ENCODE data around the gene FREM3.
A peak's percentile ranks its signal among the peaks of the same experiment; 100 is the strongest.
"Not testable (repeated sequence)": the region's sequence is repeated elsewhere in the genome, so short reads cannot be mapped to it uniquely, and the experiment has no call there.

Gene FREM3

DNA sequence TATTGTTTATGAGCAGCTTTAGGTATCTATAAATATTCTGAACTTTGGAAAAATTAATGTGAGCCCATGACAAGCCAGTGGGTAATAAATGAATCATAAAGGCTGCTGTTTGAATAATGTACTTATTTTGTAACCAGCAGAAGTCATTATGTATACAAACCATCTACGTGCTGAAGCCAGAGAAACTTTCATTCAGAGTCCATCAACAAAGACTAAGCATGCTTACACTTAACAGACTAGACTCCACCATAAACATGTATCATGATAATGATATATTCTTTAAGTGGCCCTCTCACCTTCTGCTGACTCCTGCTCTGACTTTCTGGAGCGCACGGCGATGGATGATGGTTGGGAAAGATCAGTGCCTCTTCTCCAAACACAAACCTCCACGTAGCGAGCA lies 114.9 kb downstream of the FREM3 start:
- DNase-seq (ENCODE audit: low read depth, low spot score), result no peak

DNA sequence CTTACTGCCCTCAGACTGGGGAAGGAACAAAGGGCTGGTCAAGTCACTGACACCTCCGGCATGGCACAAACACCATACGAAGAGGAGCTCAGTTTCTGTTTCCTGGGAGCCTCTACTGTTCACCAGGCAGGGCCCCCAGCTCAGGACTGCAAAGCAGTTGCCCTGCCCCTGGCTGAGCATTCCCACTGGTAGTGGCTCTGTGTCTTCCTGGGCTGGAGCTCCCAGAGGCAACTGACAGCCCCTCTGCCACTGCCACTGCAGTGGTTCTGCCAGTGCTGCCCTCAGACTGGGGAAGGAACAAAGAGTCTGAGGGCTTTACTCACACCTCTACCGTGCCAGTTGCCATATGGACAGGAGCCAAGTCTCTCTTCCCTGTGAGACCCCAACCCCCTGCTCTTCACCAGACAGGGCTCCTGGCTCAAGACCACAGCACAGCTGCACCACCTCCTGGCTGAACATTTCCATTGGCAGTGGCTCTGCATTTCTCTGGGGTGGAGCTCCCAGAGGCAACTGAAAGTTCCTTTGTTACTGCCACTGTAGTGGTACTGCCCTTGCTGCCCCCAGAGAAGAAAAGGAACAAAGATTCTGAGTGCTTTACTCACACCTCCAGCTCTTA lies 119.0 kb downstream of the FREM3 start:
- no peak for DNase-seq (ENCODE audit: low read depth, low spot score)

DNA sequence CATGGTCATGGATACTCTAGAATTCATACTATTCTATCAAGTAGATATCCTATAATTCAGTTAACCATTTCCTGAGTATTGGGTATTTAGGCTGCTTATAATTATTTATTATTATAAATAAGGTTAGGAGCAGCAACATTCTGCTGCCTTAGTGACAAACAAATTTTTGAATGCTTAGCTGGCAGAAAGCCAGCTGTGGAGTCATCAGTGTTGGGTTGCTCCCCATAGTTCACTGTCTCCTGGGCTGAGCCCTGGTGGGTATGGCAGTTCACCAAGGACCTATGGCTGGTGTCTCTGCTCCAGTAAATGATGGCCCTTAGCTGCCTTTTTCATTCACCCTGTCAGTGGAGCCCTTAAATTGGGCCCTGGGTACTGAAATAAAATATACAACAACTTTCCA lies 125.1 kb downstream of the FREM3 start:
- no peak for DNase-seq (ENCODE audit: low read depth, low spot score)

DNA sequence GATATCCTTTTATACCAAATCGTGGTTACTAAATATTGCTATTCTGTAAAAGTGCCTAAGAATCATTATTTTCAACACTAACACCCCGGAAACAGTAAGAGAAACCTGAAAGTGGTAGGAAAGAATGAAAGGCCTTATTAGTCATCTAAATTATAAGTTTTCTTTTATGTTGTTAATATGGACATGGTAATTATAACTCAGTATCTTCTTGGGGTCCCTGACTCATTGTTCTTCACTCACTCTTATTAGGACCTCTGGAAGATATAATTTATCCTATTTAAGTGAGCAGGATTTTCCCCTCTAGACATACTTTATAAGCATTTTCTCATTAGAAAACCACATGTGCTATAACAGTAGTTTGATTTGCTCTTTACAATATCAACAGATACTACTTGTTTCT lies 136.0 kb downstream of the FREM3 start:
- DNase-seq (ENCODE audit: low read depth, low spot score), result no peak

DNA sequence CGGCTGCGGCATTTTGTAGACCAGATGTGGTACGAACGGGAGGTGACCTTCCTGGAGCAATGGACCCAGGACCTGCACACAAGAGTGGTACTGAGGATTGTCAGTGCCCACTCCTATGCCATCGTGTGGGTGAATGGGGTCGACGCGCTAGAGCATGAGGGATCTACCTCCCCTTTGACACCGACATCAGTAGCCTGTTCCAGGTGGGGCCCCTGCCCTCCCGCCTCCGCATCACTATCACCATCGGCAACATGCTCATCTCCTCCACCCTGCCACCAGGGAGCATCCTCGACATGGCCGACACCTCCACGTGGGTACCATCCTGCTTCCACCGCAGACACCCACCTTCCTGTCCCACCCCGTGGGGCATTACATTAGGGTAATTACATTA lies 140.7 kb downstream of the FREM3 start:
- DNase-seq (ENCODE audit: low read depth, low spot score), result no peak

DNA sequence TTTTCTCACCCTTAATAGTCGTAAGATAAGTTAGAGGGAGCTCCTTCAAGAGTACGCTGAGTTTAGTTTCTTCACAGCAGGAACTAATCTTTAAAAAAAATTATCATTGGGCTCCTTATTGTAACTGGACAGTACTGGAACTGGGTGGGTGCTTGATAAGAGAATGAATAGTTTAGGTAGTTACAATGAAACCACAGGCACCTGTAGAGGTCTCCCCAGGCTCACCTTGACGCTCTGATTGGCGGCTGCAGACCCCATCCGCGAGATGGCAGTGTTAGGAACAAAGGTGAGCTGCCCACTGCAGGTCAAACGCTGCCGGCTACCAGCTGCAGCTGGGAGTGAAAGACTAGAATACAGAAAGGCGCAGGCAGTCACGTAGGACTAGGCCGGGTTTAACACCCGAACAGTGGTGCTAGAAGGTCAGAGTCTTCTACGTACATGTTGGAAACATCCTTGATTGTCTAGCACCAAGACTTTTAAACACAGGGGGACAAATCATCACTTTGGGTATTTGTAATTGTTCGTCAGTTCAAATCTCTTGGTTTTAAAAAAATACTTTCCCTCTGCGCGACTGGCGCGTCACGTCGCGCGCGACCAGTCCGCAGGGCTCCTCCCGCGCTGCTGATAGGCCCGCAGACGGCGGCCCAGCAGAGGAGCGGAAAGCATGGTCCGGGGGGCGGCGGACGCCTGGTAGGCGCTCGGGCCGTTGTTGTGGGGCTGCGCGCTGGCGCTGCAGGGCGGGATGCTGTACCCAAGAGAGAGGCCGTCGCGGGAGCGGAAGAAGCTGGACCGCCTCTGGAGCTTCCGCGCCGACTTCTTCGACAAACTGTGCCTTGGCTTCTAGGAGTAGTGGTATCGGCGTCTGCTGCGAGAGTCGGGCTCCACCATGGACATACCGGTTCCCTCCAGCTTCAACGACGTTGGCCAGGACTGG lies 141.4 kb downstream of the FREM3 start:
- DNase-seq (ENCODE audit: low read depth, low spot score), result peak; percentile 32

DNA sequence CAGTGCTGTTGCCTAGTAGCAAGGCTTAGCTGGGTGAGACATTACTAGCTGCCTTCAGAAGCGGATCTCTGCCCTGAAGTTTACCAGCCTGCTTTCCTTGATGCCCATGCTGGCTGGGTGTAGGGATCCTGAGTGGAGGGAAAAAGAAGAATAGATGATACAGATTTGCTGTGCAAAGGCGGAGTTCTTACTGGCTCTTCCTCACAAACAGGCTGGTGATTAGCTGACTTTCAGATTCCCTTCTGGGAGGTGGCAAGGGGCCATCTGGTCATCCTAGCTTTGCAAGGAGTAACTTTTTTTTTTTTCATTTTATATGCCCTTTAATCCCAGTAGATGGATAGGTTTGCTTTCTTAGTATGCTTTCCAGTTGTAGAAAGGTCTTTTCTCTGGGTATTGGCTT lies 142.2 kb downstream of the FREM3 start:
- no peak for DNase-seq (ENCODE audit: low read depth, low spot score)

DNA sequence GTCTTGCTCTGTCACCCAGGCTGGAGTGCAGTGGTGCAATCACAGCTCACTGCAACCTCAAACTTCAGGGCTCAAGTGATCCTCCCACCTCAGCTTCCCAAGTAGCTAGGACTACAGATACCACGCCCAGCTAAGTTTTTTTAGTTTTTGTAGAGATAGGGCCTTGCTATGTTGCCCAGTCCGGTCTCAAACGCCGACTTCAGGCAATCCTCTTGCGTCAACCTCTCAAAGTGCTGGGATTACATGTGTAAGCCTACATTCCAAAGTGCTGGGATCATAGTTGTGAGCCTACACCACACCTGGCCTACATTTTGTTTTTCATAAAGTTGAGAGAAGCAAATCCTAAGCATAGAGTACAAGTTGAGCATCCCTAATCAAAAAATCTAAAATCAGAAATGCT lies 144.8 kb downstream of the FREM3 start:
- DNase-seq (ENCODE audit: low read depth, low spot score), result no peak

DNA sequence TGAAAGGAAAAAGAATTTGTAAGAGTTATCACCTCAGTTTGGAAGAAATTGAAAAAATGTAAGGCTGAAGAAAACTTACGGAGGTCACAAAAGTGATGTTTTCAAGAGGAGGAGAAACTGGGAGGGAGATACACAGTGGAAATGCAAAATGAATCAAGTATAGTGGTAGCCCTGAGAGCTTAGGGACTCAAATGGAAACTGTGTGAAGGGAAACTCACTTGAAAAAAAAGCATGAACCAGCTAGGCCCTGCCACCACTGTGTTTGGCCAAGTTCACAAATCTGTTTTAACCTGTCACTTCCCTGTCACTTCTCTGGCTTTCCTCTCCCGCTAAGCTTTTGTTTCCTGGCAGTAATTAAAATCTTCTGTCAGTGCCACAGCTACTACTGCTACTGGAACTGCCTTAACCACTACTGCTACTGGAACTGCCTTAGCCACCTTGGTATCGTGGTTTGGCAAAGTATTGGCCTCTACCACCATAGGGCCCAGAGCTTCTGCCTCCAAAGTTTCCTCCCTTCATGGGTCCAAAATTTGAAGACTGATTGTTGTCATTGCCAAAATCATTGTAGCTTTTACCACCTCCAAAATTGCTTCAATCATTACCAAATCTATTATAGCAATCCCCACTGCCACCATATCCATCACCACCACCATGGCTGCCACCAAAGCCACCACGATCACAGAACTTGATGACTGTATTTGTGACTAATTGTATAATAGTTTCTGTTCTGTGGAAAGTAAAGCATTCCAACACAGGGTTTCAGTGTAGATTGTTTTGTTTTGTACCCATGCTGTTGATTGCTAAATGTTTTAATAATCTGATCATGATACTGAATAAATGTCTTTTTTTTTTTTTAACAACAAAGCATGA lies 145.5 kb downstream of the FREM3 start:
- no peak for DNase-seq (ENCODE audit: low read depth, low spot score)

DNA sequence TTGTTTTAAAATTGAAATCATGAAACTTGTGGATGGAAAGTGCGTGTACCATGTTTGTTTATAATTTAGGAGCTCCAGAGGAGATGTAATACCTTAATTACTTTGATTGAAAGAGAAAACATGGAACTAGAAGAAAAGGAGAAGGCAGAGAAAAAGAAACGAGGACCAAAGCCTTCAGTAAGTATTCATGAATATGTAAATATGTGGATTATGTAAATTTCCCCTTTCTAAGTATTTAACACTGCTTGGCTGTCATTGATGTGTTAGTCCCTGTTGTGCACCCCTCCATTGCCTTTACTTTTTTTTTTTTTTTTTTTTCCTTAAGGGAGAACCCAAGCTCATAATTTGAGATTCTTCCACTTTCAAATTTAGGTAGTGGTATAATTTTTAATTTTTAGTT lies 150.5 kb downstream of the FREM3 start:
- DNase-seq (ENCODE audit: low read depth, low spot score), result no peak

DNA sequence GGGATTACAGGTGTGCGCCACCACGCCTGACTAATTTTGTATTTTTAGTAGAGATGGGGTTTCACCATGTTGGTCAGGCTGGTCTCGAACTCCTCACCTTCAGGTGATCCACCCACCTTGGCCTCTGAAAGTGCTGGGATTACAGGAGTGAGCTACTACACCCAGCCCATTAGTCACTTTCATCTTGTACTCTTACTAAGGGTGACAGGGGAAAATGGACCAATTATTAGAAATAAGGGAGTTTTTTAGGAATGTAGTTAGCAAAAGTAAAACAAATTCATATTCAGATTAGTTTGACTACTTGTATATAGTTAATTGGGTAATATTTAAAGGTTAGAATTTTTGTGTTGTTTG lies 160.8 kb downstream of the FREM3 start:
- DNase-seq (ENCODE audit: low read depth, low spot score), result no peak

DNA sequence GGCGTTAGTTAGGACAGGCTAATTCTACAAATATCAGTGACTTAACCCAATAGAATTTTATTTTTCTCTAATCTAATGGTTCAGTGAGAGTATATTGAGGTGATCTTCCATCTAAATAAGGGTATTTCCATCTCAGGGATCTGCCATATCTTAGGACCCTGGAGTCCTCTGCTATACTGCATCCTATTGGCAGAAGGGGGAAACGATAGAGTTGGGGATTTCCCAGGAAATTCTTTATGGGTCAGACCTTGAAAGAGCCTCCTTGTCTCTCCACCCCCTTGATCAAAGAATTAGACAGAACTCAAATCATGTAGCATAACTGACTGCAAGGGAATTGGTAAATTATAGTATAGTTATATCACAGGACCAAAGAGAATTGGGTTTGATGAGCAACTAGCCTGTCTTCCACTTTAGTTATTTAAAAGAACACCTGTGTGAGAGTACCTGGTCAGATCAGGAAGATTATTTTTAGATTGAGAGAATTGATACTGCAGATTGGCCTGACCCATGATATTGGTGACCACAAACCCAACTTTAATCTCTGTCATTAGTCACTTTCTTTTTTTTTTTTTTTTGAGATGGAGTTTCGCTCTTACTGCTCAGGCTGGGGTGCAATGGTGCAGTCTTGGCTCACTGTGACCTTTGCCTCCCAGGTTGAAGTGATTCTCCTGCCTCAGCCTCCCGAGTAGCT lies 161.4 kb downstream of the FREM3 start:
- no peak for DNase-seq (ENCODE audit: low read depth, low spot score)

DNA sequence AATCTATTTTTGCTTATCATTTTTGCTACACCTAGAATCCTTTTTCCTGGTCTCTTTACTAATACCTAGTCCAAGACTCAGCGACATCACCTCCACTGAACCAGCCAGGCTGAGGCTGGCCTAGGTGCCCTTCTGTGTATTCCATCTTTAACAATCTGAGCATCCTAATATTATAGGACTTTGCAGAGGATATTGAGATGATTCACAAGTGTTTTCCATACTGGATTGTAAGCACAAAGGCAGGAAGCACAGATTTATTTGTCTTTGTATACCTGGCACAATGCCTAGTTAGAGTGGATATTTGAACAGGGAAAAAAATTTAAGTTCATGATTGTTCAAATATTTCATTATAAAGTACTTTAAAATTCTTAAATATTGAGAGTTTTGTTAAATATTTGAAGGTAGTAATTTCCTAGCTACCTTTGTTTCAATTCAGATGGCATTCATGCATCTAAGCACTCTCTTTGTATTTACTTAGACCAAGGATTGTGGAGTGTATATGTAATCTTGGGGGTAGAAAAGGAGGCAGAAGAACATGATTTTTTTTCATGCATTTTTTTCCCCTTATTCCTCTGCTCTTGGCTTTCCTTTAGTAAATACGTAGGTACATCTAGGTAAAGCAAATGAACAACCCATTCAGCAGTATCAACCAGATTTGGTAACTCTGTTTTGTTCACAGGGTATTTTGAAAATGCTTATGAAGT lies 168.5 kb downstream of the FREM3 start:
- no peak for DNase-seq (ENCODE audit: low read depth, low spot score)

DNA sequence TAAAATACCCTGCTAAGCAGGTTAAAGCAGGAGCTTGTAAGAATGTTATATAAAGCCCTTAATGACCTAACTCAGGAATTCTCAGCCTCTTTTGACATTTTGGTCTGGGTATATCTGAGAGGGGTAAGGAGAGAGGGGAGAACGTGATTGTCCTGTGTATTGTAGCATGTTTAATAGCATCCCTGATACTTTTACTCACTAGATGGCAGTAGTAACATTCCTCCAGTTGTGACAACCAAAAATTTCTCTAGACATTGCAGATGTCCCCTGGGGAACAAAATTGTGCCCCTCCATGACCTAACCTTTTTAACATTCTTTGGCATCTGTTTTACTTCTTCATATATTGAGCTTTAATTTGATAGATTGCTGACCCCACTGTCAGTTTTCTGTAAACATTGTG lies 169.1 kb downstream of the FREM3 start:
- no peak for DNase-seq (ENCODE audit: low read depth, low spot score)

DNA sequence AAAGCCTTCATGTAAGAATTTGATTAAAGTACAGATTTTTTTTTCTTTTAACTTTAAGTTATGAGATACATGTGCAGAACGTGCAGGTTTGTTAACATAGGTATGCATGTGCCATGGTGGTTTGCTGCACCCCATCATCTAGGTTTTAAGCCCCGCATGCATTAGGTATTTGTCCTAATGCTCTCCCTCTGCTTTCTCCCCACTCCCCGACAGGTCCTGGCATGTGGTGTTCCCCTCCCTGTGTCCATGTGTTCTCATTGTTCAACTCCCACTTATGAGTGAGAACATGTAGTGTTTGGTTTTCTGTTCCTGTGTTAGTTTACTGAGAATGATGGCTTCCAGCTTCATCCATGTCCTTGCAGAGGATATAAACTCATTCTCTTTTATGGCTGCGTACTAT lies 172.4 kb downstream of the FREM3 start:
- DNase-seq (ENCODE audit: low read depth, low spot score), result not testable (repeated sequence)

Measured in brain pericyte (primary cell).